WTC11 (cell line): ENCODE data around the gene CHST15. TPM values are rescaled to one million over a fixed set of nuclear protein-coding genes. Genes with fewer than 3 reads are reported as not detected.

Experiments used
- ATAC-seq: fragments of 200-7000 bp; cut with Tn5 transposase; 2 replicates; pipeline ENCODE4 v1.10.0; 2021; ENCODE audit warnings: mild to moderate bottlenecking, moderate library complexity
- CTCF ChIA-PET: fragments of 300-600 bp; sonication (Branson Sonifier 250); formaldehyde crosslinking; loops from one replicate; lab custom pipeline; 2021; ENCODE audit warnings: antibody characterized with exemption; lab: Charles Lee
- POLR2A ChIA-PET: fragments of 350-600 bp; sonication (Branson Sonifier 250); formaldehyde crosslinking; loops from one replicate; lab custom pipeline; 2021; ENCODE audit warnings: antibody characterized with exemption; lab: Charles Lee
- DNase-seq: peaks from one replicate; pipeline ENCODE4 v3.0.0; 2021; ENCODE audit warnings: low spot score
- H3K27ac Mint-ChIP-seq: 2 replicates; pipeline ENCODE4 v1.8.0; 2021; ENCODE audit warnings: mixed read lengths
- H3K27me3 Mint-ChIP-seq: 2 replicates; pipeline ENCODE4 v1.8.0; 2021; ENCODE audit warnings: low read depth, mild to moderate bottlenecking, moderate library complexity, mixed read lengths
- H3K36me3 Mint-ChIP-seq: 2 replicates; pipeline ENCODE4 v1.8.0; 2021; ENCODE audit warnings: mixed read lengths
- H3K4me1 Mint-ChIP-seq: 2 replicates; pipeline ENCODE4 v1.8.0; 2022; ENCODE audit warnings: mixed read lengths
- H3K4me3 Mint-ChIP-seq: 2 replicates; pipeline ENCODE4 v1.8.0; 2021; ENCODE audit warnings: mild to moderate bottlenecking, moderate library complexity, mixed read lengths
- H3K9me3 Mint-ChIP-seq: 2 replicates; pipeline ENCODE4 v1.8.0; 2021; ENCODE audit warnings: mixed read lengths
- CREM ChIP-seq: sonication (generic); formaldehyde crosslinking; IDR thresholded peaks from 2 replicates; pipeline ENCODE4 v1.8.1; 2022; ENCODE audit warnings: mild to moderate bottlenecking, missing genetic modification reagents, moderate library complexity
- EMX1 ChIP-seq: fragments of 250-450 bp; sonication (Bioruptor Pico); IDR thresholded peaks from 2 replicates; pipeline ENCODE4 v1.8.0; 2021; ENCODE audit warnings: mild to moderate bottlenecking
- ESRRA ChIP-seq: sonication (generic); formaldehyde crosslinking; IDR thresholded peaks from 2 replicates; pipeline ENCODE4 v1.8.1; 2022; ENCODE audit warnings: mild to moderate bottlenecking, missing genetic modification reagents, borderline replicate concordance
- HMGA2 ChIP-seq: fragments of 250-450 bp; sonication (Bioruptor Pico); IDR thresholded peaks from 2 replicates; pipeline ENCODE4 v1.4.0; 2021; ENCODE audit warnings: mild to moderate bottlenecking, moderate library complexity
- IRF2 ChIP-seq: sonication (generic); formaldehyde crosslinking; IDR thresholded peaks from 2 replicates; pipeline ENCODE4 v1.8.0; 2022; ENCODE audit warnings: low read depth, missing genetic modification reagents, borderline replicate concordance
- JUN ChIP-seq: sonication (generic); formaldehyde crosslinking; IDR thresholded peaks from 2 replicates; pipeline ENCODE4 v1.8.0; 2023; ENCODE audit warnings: mild to moderate bottlenecking, missing genetic modification reagents
- KAT7 ChIP-seq: sonication (generic); formaldehyde crosslinking; IDR thresholded peaks from 2 replicates; pipeline ENCODE4 v1.8.1; 2023; ENCODE audit warnings: missing genetic modification reagents, mild to moderate bottlenecking, borderline replicate concordance
- NFYB ChIP-seq: sonication (generic); formaldehyde crosslinking; conservative IDR thresholded peaks from 2 replicates; pipeline ENCODE4 v1.8.0; 2022; ENCODE audit warnings: low read depth, missing genetic modification reagents
- NR2C2 ChIP-seq: sonication (generic); formaldehyde crosslinking; IDR thresholded peaks from 2 replicates; pipeline ENCODE4 v1.8.0; 2022; ENCODE audit warnings: mild to moderate bottlenecking, missing genetic modification reagents
- SMAD3 ChIP-seq: sonication (generic); formaldehyde crosslinking; IDR thresholded peaks from 2 replicates; pipeline ENCODE4 v1.8.0; 2022; ENCODE audit warnings: missing genetic modification reagents, mild to moderate bottlenecking, borderline replicate concordance
- SP1 ChIP-seq: sonication (generic); formaldehyde crosslinking; conservative IDR thresholded peaks from 2 replicates; pipeline ENCODE4 v1.8.1; 2022; ENCODE audit warnings: missing genetic modification reagents
- TEAD1 ChIP-seq: sonication (generic); formaldehyde crosslinking; IDR thresholded peaks from 2 replicates; pipeline ENCODE4 v1.8.0; 2022; ENCODE audit warnings: mild to moderate bottlenecking, missing genetic modification reagents
- TEAD4 ChIP-seq: sonication (generic); formaldehyde crosslinking; IDR thresholded peaks from 2 replicates; pipeline ENCODE4 v1.8.0; 2022; ENCODE audit warnings: mild to moderate bottlenecking, missing genetic modification reagents
- ZNF263 ChIP-seq: sonication (generic); formaldehyde crosslinking; IDR thresholded peaks from 2 replicates; pipeline ENCODE4 v1.8.1; 2022; ENCODE audit warnings: low read depth, mild to moderate bottlenecking, moderate library complexity, missing genetic modification reagents
- ZNF671 ChIP-seq: fragments of 250-450 bp; sonication (Bioruptor Pico); IDR thresholded peaks from 2 replicates; pipeline ENCODE4 v1.8.0; 2021; ENCODE audit warnings: mild to moderate bottlenecking
- total RNA-seq: library from RNA; stranded (reverse); gene quantifications from 3 replicates; pipeline ENCODE4 v1.2.3, GENCODE V29; 2021
- TF ChIP-seq, protein P1 (sequence below): sonication (generic); formaldehyde crosslinking; IDR thresholded peaks from 2 replicates; pipeline ENCODE4 v1.8.0; 2022; ENCODE audit warnings: mild to moderate bottlenecking, missing genetic modification reagents
- TF ChIP-seq, protein P2 (sequence below): fragments of 250-450 bp; sonication (Bioruptor Pico); IDR thresholded peaks from 2 replicates; pipeline ENCODE4 v1.9.0; 2021; ENCODE audit warnings: moderate library complexity, mild to moderate bottlenecking, inconsistent platforms, borderline replicate concordance
- TF ChIP-seq, protein P3 (sequence below): fragments of 250-450 bp; sonication (Bioruptor Pico); IDR thresholded peaks from 2 replicates; pipeline ENCODE4 v1.9.0; 2021; ENCODE audit warnings: mild to moderate bottlenecking
- TF ChIP-seq, protein P4 (sequence below): sonication (generic); formaldehyde crosslinking; IDR thresholded peaks from 2 replicates; pipeline ENCODE4 v1.8.1; 2022; ENCODE audit warnings: low read depth, mild to moderate bottlenecking, moderate library complexity, missing genetic modification reagents, borderline replicate concordance
- TF ChIP-seq, protein P5 (sequence below): sonication (generic); formaldehyde crosslinking; IDR thresholded peaks from 2 replicates; pipeline ENCODE4 v1.8.1; 2022; ENCODE audit warnings: missing genetic modification reagents, borderline replicate concordance
- TF ChIP-seq, protein P6 (sequence below): fragments of 250-450 bp; sonication (Bioruptor Pico); IDR thresholded peaks from 2 replicates; pipeline ENCODE4 v1.9.0; 2021; ENCODE audit warnings: mild to moderate bottlenecking
- TF ChIP-seq, protein P7 (sequence below): sonication (generic); formaldehyde crosslinking; IDR thresholded peaks from 2 replicates; pipeline ENCODE4 v1.8.1; 2023; ENCODE audit warnings: mild to moderate bottlenecking, missing genetic modification reagents, moderate library complexity

The CHST15 gene
- total RNA-seq, 1 experiment from 2014 or later = 10.7 TPM

DNA sequence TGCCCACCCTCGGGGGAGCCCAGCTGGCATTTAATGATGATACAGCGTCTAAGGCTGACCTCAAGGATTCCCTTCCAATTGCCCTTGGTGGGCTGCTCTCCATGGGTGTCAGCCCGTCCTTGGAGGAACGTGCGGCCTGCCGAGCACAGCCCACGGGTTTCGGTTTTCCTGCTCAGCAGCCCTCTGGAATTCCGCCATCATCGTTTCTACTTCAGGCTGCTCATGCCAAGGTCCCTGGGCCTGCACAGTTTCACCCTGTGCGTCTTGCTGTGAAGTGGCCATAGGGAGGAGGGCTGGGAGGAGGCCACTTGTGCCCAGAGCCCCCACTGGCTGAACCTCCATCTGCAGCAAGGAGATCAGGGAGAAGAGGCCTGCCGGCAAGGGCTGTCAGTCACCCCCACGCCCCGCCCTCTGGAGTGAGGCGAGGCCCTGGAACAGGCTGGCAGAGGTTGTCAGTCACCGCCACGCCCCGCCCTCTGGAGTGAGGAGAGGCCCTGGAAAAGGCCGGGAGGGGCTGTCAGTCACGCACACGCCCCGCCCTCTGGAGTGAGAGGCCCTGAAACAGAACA is 82.8 kb downstream of the CHST15 start:
- H3K4me3 Mint-ChIP-seq = no peak overlapping the region
- TF ChIP-seq, protein P1, sequence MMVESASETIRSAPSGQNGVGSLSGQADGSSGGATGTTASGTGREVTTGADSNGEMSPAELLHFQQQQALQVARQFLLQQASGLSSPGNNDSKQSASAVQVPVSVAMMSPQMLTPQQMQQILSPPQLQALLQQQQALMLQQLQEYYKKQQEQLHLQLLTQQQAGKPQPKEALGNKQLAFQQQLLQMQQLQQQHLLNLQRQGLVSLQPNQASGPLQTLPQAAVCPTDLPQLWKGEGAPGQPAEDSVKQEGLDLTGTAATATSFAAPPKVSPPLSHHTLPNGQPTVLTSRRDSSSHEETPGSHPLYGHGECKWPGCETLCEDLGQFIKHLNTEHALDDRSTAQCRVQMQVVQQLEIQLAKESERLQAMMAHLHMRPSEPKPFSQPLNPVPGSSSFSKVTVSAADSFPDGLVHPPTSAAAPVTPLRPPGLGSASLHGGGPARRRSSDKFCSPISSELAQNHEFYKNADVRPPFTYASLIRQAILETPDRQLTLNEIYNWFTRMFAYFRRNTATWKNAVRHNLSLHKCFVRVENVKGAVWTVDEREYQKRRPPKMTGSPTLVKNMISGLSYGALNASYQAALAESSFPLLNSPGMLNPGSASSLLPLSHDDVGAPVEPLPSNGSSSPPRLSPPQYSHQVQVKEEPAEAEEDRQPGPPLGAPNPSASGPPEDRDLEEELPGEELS (CRISPR knock-in tag) = no peak
- TF ChIP-seq, protein P2, sequence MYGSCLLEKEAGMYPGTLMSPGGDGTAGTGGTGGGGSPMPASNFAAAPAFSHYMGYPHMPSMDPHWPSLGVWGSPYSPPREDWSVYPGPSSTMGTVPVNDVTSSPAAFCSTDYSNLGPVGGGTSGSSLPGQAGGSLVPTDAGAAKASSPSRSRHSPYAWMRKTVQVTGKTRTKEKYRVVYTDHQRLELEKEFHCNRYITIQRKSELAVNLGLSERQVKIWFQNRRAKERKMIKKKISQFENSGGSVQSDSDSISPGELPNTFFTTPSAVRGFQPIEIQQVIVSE (CRISPR knock-in tag) = no peak
- TF ChIP-seq SP1 (CRISPR knock-in tag) (peak; percentile 61), NFYB (CRISPR knock-in tag) (peak; percentile 85)
- ChIA-PET CTCF (interaction anchor here (0.7 to 1.2 kb wide), 4 partner anchors 12 to 439 kb away, joined by 3 to 4 read pairs (median 4); partner anchors contain the start of gene NKX1-2), POLR2A (no interaction called here)
- no peaks in the 10 kb centered on the region for H3K27me3 Mint-ChIP-seq
- DNase-seq (peak; percentile 99), ATAC-seq (peak; percentile 100)
- peaks cover 34% of the 10 kb centered on the region for H3K36me3 Mint-ChIP-seq
- peaks cover 10% of the 10 kb centered on the region for H3K9me3 Mint-ChIP-seq
- peaks cover 32% of the 10 kb centered on the region for H3K4me1 Mint-ChIP-seq
- no peak overlapping the region for H3K27ac Mint-ChIP-seq

DNA sequence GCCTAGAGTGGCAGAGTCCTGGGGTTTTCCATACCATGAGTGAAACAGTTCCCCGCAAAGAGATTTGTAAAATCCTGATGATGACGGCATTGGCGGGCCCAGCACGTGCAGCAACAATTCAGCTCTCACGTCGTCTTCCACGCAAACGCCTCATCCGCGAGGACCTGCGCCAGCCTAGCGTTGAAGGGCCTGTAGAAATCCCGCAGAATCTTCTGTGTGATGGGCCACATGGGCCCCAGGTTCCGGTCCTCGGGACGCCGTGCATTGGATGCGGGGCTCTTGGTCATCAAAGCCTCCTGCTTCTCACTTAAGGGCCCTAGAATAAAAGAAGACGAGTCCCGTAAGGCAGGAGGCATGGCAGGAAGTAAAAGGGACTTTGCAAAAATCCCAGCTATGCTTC is 83.4 kb downstream of the CHST15 start:
- no peaks in the 10 kb centered on the region for H3K27me3 Mint-ChIP-seq
- POLR2A ChIA-PET = no interaction called here
- CTCF ChIA-PET = interaction anchor here (0.6 to 1.1 kb wide), 3 partner anchors 14 to 183 kb away, joined by 3 to 4 read pairs (median 3); no protein-coding TSS in a partner anchor
- no peak for TF ChIP-seq ZNF263 (CRISPR knock-in tag)
- TF ChIP-seq, protein P3, sequence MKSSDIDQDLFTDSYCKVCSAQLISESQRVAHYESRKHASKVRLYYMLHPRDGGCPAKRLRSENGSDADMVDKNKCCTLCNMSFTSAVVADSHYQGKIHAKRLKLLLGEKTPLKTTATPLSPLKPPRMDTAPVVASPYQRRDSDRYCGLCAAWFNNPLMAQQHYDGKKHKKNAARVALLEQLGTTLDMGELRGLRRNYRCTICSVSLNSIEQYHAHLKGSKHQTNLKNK (CRISPR knock-in tag) = no peak
- TF ChIP-seq, protein P4, sequence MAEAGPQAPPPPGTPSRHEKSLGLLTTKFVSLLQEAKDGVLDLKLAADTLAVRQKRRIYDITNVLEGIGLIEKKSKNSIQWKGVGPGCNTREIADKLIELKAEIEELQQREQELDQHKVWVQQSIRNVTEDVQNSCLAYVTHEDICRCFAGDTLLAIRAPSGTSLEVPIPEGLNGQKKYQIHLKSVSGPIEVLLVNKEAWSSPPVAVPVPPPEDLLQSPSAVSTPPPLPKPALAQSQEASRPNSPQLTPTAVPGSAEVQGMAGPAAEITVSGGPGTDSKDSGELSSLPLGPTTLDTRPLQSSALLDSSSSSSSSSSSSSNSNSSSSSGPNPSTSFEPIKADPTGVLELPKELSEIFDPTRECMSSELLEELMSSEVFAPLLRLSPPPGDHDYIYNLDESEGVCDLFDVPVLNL (CRISPR knock-in tag) = no peak
- TF ChIP-seq IRF2 = no peak
- TF ChIP-seq CREM (CRISPR knock-in tag) = no peak
- TF ChIP-seq, protein P5, sequence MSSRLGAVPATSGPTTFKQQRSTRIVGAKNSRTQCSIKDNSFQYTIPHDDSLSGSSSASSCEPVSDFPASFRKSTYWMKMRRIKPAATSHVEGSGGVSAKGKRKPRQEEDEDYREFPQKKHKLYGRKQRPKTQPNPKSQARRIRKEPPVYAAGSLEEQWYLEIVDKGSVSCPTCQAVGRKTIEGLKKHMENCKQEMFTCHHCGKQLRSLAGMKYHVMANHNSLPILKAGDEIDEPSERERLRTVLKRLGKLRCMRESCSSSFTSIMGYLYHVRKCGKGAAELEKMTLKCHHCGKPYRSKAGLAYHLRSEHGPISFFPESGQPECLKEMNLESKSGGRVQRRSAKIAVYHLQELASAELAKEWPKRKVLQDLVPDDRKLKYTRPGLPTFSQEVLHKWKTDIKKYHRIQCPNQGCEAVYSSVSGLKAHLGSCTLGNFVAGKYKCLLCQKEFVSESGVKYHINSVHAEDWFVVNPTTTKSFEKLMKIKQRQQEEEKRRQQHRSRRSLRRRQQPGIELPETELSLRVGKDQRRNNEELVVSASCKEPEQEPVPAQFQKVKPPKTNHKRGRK (CRISPR knock-in tag) = no peak
- no peak for TF ChIP-seq KAT7 (CRISPR knock-in tag)
- TF ChIP-seq NR2C2 (CRISPR knock-in tag) = no peak
- TF ChIP-seq, protein P6, sequence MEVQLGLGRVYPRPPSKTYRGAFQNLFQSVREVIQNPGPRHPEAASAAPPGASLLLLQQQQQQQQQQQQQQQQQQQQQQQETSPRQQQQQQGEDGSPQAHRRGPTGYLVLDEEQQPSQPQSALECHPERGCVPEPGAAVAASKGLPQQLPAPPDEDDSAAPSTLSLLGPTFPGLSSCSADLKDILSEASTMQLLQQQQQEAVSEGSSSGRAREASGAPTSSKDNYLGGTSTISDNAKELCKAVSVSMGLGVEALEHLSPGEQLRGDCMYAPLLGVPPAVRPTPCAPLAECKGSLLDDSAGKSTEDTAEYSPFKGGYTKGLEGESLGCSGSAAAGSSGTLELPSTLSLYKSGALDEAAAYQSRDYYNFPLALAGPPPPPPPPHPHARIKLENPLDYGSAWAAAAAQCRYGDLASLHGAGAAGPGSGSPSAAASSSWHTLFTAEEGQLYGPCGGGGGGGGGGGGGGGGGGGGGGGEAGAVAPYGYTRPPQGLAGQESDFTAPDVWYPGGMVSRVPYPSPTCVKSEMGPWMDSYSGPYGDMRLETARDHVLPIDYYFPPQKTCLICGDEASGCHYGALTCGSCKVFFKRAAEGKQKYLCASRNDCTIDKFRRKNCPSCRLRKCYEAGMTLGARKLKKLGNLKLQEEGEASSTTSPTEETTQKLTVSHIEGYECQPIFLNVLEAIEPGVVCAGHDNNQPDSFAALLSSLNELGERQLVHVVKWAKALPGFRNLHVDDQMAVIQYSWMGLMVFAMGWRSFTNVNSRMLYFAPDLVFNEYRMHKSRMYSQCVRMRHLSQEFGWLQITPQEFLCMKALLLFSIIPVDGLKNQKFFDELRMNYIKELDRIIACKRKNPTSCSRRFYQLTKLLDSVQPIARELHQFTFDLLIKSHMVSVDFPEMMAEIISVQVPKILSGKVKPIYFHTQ = no peak
- TF ChIP-seq ZNF671 (CRISPR knock-in tag) = no peak
- no peak for TF ChIP-seq TEAD4 (CRISPR knock-in tag)
- no peak for TF ChIP-seq TEAD1 (CRISPR knock-in tag)
- no peak for TF ChIP-seq EMX1
- TF ChIP-seq SMAD3 = no peak
- TF ChIP-seq, protein P7, sequence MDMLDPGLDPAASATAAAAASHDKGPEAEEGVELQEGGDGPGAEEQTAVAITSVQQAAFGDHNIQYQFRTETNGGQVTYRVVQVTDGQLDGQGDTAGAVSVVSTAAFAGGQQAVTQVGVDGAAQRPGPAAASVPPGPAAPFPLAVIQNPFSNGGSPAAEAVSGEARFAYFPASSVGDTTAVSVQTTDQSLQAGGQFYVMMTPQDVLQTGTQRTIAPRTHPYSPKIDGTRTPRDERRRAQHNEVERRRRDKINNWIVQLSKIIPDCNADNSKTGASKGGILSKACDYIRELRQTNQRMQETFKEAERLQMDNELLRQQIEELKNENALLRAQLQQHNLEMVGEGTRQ (CRISPR knock-in tag) = no peak
- TF ChIP-seq ESRRA (CRISPR knock-in tag) = no peak
- TF ChIP-seq, protein P1 (CRISPR knock-in tag) = no peak
- TF ChIP-seq HMGA2 = no peak
- TF ChIP-seq JUN = no peak
- DNase-seq = no peak
- ATAC-seq = no peak
- H3K4me3 Mint-ChIP-seq = no peak overlapping the region
- peaks cover 10% of the 10 kb centered on the region for H3K9me3 Mint-ChIP-seq
- no peak overlapping the region for H3K27ac Mint-ChIP-seq
- peaks cover 28% of the 10 kb centered on the region for H3K4me1 Mint-ChIP-seq
- H3K36me3 Mint-ChIP-seq = peaks cover 34% of the 10 kb centered on the region
